ENCODE measurements around the gene COL21A1. TPM values are rescaled to one million over a fixed set of nuclear protein-coding genes. Genes with fewer than 3 reads are reported as not detected.
A peak's percentile ranks its signal among the peaks of the same experiment; 100 is the strongest.

COL21A1 gene
- total and polyA plus RNA-seq, 2 donors (not counting 1 experiment from before 2014, with no cell fraction given): 6.9 to 28.2 TPM

GRCh38 chr6:56222499-56222898 lies 24.9 kb downstream of the COL21A1 start:
- Histone ChIP-seq H3K9me3 (ENCODE audit: control insufficient read depth, insufficient read depth, low read depth, low read length) (no peaks in the 10 kb centered on the region), H2AFZ (ENCODE audit: low read length) (no peak overlapping the region), H3K79me2 (ENCODE audit: control insufficient read depth, insufficient read depth, low read length) (no peaks in the 10 kb centered on the region), H3K27ac (ENCODE audit: insufficient read depth, low read length) (no peak overlapping the region), H3K9ac (ENCODE audit: insufficient read depth, low read length) (no peak overlapping the region), H3K27me3 (ENCODE audit: control insufficient read depth, insufficient read depth, low read length) (no peaks in the 10 kb centered on the region), H3K4me3 (replicated peaks in 1 of 4; ENCODE audit: control extremely low read depth in 1 of 4, insufficient read depth in 1 of 4, low read depth in 3 of 4, low read length in 4 of 4) (no peak overlapping the region), H3K4me1 (ENCODE audit: control insufficient read depth, extremely low read depth, insufficient read depth, low read length) (no peaks in the 10 kb centered on the region), H3K4me2 (ENCODE audit: extremely low read depth, insufficient read depth, low read length) (no peak overlapping the region), H4K20me1 (ENCODE audit: control insufficient read depth, extremely low read depth, insufficient read depth, low read length) (no peaks in the 10 kb centered on the region), H3K36me3 (ENCODE audit: control insufficient read depth, insufficient read depth, low read length) (no peaks in the 10 kb centered on the region)
- peak; percentile 52 to 70 for DNase-seq (ENCODE audit: low read depth in 2 of 2)
- TF ChIP-seq EZH2 (IDR thresholded peaks at IDR 0.05; ENCODE audit: low read length, missing control alignments) (no peak), CTCF (conservative IDR thresholded peaks at IDR 0.05 in 1 of 2, IDR thresholded peaks at IDR 0.05 in 1 of 2; ENCODE audit: low read depth in 1 of 2, low read length in 2 of 2) (no peak)

- H3K79me2 ChIP-seq (ENCODE audit: control insufficient read depth, insufficient read depth, low read length): no peaks in the 10 kb centered on the region
- TF ChIP-seq CTCF (conservative IDR thresholded peaks at IDR 0.05 in 1 of 2, IDR thresholded peaks at IDR 0.05 in 1 of 2; ENCODE audit: low read depth in 1 of 2, low read length in 2 of 2): no peak
- TF ChIP-seq EZH2 (IDR thresholded peaks at IDR 0.05; ENCODE audit: low read length, missing control alignments): no peak
- H3K9ac ChIP-seq (ENCODE audit: insufficient read depth, low read length): no peak overlapping the region
- H3K27me3 ChIP-seq (ENCODE audit: control insufficient read depth, insufficient read depth, low read length): no peaks in the 10 kb centered on the region
- H3K9me3 ChIP-seq (ENCODE audit: control insufficient read depth, insufficient read depth, low read depth, low read length): no peaks in the 10 kb centered on the region
- H3K4me2 ChIP-seq (ENCODE audit: extremely low read depth, insufficient read depth, low read length): no peak overlapping the region
- H3K36me3 ChIP-seq (ENCODE audit: control insufficient read depth, insufficient read depth, low read length): no peaks in the 10 kb centered on the region
- no peak overlapping the region for H3K4me3 ChIP-seq (replicated peaks in 1 of 4; ENCODE audit: control extremely low read depth in 1 of 4, insufficient read depth in 1 of 4, low read depth in 3 of 4, low read length in 4 of 4)
- no peaks in the 10 kb centered on the region for H4K20me1 ChIP-seq (ENCODE audit: control insufficient read depth, extremely low read depth, insufficient read depth, low read length)
- no peak overlapping the region for H3K27ac ChIP-seq (ENCODE audit: insufficient read depth, low read length)
- H3K4me1 ChIP-seq (ENCODE audit: control insufficient read depth, extremely low read depth, insufficient read depth, low read length): no peaks in the 10 kb centered on the region
- no peak for DNase-seq (ENCODE audit: low read depth in 2 of 2)
- no peak overlapping the region for H2AFZ ChIP-seq (ENCODE audit: low read length)
Observed at GRCh38 chr6:56220078-56220477, 27.3 kb downstream of the COL21A1 start.

DNA sequence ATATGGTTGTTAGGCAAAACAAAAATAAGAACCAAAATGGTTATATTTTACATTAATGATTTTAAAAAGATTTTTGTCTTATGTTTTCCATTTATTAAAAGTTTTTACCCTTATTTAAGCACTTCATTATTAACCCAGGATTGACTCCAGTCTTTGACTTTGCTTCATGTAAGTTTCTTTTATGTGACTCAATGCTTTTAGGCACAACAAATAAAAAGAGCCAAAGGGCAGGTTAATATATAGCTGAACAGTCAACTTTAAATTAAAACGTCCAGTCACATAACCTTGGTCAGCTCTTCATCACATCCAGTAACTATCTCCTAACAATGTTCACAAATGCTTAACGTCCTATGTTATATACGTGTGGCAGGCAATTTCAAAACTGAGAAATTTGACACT lies 32.7 kb downstream of the COL21A1 start:
- no peak overlapping the region for H3K4me2 ChIP-seq (ENCODE audit: extremely low read depth, insufficient read depth, low read length)
- H3K27ac ChIP-seq (ENCODE audit: insufficient read depth, low read length): no peak overlapping the region
- H2AFZ ChIP-seq (ENCODE audit: low read length): no peak overlapping the region
- TF ChIP-seq EZH2 (IDR thresholded peaks at IDR 0.05; ENCODE audit: low read length, missing control alignments): no peak
- TF ChIP-seq CTCF (conservative IDR thresholded peaks at IDR 0.05 in 1 of 2, IDR thresholded peaks at IDR 0.05 in 1 of 2; ENCODE audit: low read depth in 1 of 2, low read length in 2 of 2): no peak
- H4K20me1 ChIP-seq (ENCODE audit: control insufficient read depth, extremely low read depth, insufficient read depth, low read length): no peaks in the 10 kb centered on the region
- H3K4me3 ChIP-seq (replicated peaks in 1 of 4; ENCODE audit: control extremely low read depth in 1 of 4, insufficient read depth in 1 of 4, low read depth in 3 of 4, low read length in 4 of 4): no peak overlapping the region
- no peak overlapping the region for H3K9ac ChIP-seq (ENCODE audit: insufficient read depth, low read length)
- DNase-seq (ENCODE audit: low read depth in 2 of 2): no peak
- no peaks in the 10 kb centered on the region for H3K9me3 ChIP-seq (ENCODE audit: control insufficient read depth, insufficient read depth, low read depth, low read length)
- no peaks in the 10 kb centered on the region for H3K4me1 ChIP-seq (ENCODE audit: control insufficient read depth, extremely low read depth, insufficient read depth, low read length)
- no peaks in the 10 kb centered on the region for H3K27me3 ChIP-seq (ENCODE audit: control insufficient read depth, insufficient read depth, low read length)
- H3K79me2 ChIP-seq (ENCODE audit: control insufficient read depth, insufficient read depth, low read length): no peaks in the 10 kb centered on the region
- H3K36me3 ChIP-seq (ENCODE audit: control insufficient read depth, insufficient read depth, low read length): no peaks in the 10 kb centered on the region

Measured in fibroblast of lung (primary cell).